RPMI7951 (cell line): ENCODE data around the gene ZNF521. TPM values are rescaled to one million over a fixed set of nuclear protein-coding genes. Genes with fewer than 3 reads are reported as not detected.

Source experiments
- DNase-seq: peaks from one replicate; pipeline ENCODE4 v3.0.0-alpha.2; 2012; ENCODE audit warnings: low read depth
- total RNA-seq: library from RNA; depleted of rRNA; stranded (reverse); fragments of >200 nt; shearing (Covaris generic); gene quantifications from 2 replicates; pipeline ENCODE4 v1.2.3, GENCODE V29; 2014

Gene ZNF521
- total RNA-seq, 1 experiment from 2014 or later: 10.9 TPM

GRCh38 chr18:25075783-25076182 lies 276.2 kb downstream of the ZNF521 start:
- DNase-seq: no peak

GRCh38 chr18:25075331-25075730 lies 276.6 kb downstream of the ZNF521 start:
- no peak for DNase-seq

- no peak for DNase-seq
These were observed 277.0 kb downstream of the ZNF521 start for GRCh38 chr18:25074925-25075324.

GRCh38 chr18:25072205-25072604 lies 279.8 kb downstream of the ZNF521 start:
- no peak for DNase-seq

- no peak for DNase-seq
These were observed 284.5 kb downstream of the ZNF521 start for GRCh38 chr18:25067275-25068025.

GRCh38 chr18:25066516-25066915 lies 285.4 kb downstream of the ZNF521 start:
- DNase-seq: peak; percentile 30

- DNase-seq: no peak
These were observed 289.2 kb downstream of the ZNF521 start for GRCh38 chr18:25062720-25063119.

- no peak for DNase-seq
These were observed 290.6 kb downstream of the ZNF521 start for GRCh38 chr18:25061395-25061794.

GRCh38 chr18:25058521-25058920 lies 293.4 kb downstream of the ZNF521 start:
- peak; percentile 3 for DNase-seq

- no peak for DNase-seq
These were observed 294.4 kb downstream of the ZNF521 start for GRCh38 chr18:25057491-25058050.

GRCh38 chr18:25056429-25056828 lies 295.5 kb downstream of the ZNF521 start:
- DNase-seq: no peak

- DNase-seq: peak; percentile 48
These were observed 296.9 kb downstream of the ZNF521 start for GRCh38 chr18:25055076-25055475.

- DNase-seq: no peak
These were observed 298.5 kb downstream of the ZNF521 start for GRCh38 chr18:25053466-25053865.

- DNase-seq: peak; percentile 40
These were observed 299.4 kb downstream of the ZNF521 start for GRCh38 chr18:25052511-25052921.

- DNase-seq: no peak
These were observed 301.4 kb downstream of the ZNF521 start for GRCh38 chr18:25050605-25051004.

GRCh38 chr18:25047983-25048382 lies 304.0 kb downstream of the ZNF521 start:
- no peak for DNase-seq

- DNase-seq: no peak
These were observed 304.5 kb downstream of the ZNF521 start for GRCh38 chr18:25047421-25047820.

GRCh38 chr18:25044694-25045093 lies 307.3 kb downstream of the ZNF521 start:
- no peak for DNase-seq

- DNase-seq: no peak
These were observed 308.9 kb downstream of the ZNF521 start for GRCh38 chr18:25043104-25043503.

- DNase-seq: no peak
These were observed 309.3 kb downstream of the ZNF521 start for GRCh38 chr18:25042641-25043051.

GRCh38 chr18:25039781-25040180 lies 312.2 kb downstream of the ZNF521 start:
- no peak for DNase-seq

- no peak for DNase-seq
These were observed 313.7 kb downstream of the ZNF521 start for GRCh38 chr18:25038261-25038660.

GRCh38 chr18:25033747-25034471 lies 318.1 kb downstream of the ZNF521 start:
- DNase-seq: no peak
